SK-N-SH treated with all-trans-retinoic acid at 6 μM for 48 hours (cell line): ENCODE data around the gene ENC1.

Experiments
- ATAC-seq: fragments of 200-7000 bp; cut with Tn5 transposase; 3 replicates; pipeline ENCODE4 v1.9.1; 2020; ENCODE audit warnings: mild to moderate bottlenecking, moderate library complexity
- ARNTL ChIP-seq: fragments of 450-650 bp; formaldehyde crosslinking; IDR thresholded peaks from 2 replicates; pipeline ENCODE4 v1.5.0; 2020; ENCODE audit warnings: low read depth, mild to moderate bottlenecking, moderate library complexity, borderline replicate concordance
- BACH2 ChIP-seq: fragments of 250-450 bp; sonication (Bioruptor Pico); IDR thresholded peaks from 2 replicates; pipeline ENCODE4 v1.9.0; 2021; ENCODE audit warnings: mild to moderate bottlenecking, borderline replicate concordance
- ESRRG ChIP-seq: fragments of 250-450 bp; sonication (Bioruptor Pico); IDR thresholded peaks from 2 replicates; pipeline ENCODE4 v1.6.1; 2021; ENCODE audit warnings: mild to moderate bottlenecking
- ISL1 ChIP-seq: fragments of 250-450 bp; sonication (Bioruptor Pico); IDR thresholded peaks from 2 replicates; pipeline ENCODE4 v2.1.2; 2022; ENCODE audit warnings: mild to moderate bottlenecking, moderate library complexity
- OSR1 ChIP-seq: fragments of 250-450 bp; sonication (Bioruptor Pico); IDR thresholded peaks from 2 replicates; pipeline ENCODE4 v1.8.0; 2022; ENCODE audit warnings: moderate library complexity, mild to moderate bottlenecking, inconsistent platforms
- PPARA ChIP-seq: fragments of 250-450 bp; sonication (Bioruptor Pico); IDR thresholded peaks from 2 replicates; pipeline ENCODE4 v1.5.0; 2020; ENCODE audit warnings: mild to moderate bottlenecking, borderline replicate concordance
- RARB ChIP-seq: fragments of 250-450 bp; sonication (Bioruptor Pico); IDR thresholded peaks from 2 replicates; pipeline ENCODE4 v1.8.0; 2021; ENCODE audit warnings: mild to moderate bottlenecking, moderate library complexity
- SNAI2 ChIP-seq: fragments of 250-450 bp; sonication (Bioruptor Pico); IDR thresholded peaks from 2 replicates; pipeline ENCODE4 v1.5.0; 2020; ENCODE audit warnings: mild to moderate bottlenecking, moderate library complexity
- TCF4 ChIP-seq: fragments of 250-450 bp; sonication (Bioruptor Pico); IDR thresholded peaks from 2 replicates; pipeline ENCODE4 v1.8.0; 2021; ENCODE audit warnings: mild to moderate bottlenecking, moderate library complexity, borderline replicate concordance
- TOX ChIP-seq: fragments of 250-450 bp; sonication (Bioruptor Pico); IDR thresholded peaks from 2 replicates; pipeline ENCODE4 v1.8.0; 2021; ENCODE audit warnings: mild to moderate bottlenecking, moderate library complexity, borderline replicate concordance
- ZC3H10 ChIP-seq: fragments of 250-450 bp; sonication (Bioruptor Pico); IDR thresholded peaks from 2 replicates; pipeline ENCODE4 v1.5.1; 2021; ENCODE audit warnings: mild to moderate bottlenecking, moderate library complexity
- ZFP3 ChIP-seq: fragments of 250-450 bp; sonication (Bioruptor Pico); IDR thresholded peaks from 2 replicates; pipeline ENCODE4 v1.5.0; 2020; ENCODE audit warnings: mild to moderate bottlenecking, moderate library complexity
- ZFP30 ChIP-seq: fragments of 450-650 bp; formaldehyde crosslinking; IDR thresholded peaks from 2 replicates; pipeline ENCODE4 v1.5.0; 2022; ENCODE audit warnings: mild to moderate bottlenecking, moderate library complexity
- ZNF565 ChIP-seq: fragments of 450-650 bp; formaldehyde crosslinking; conservative IDR thresholded peaks from 2 replicates; pipeline ENCODE4 v1.5.0; 2020; ENCODE audit warnings: low read depth, mild to moderate bottlenecking, moderate library complexity
- ZNF8 ChIP-seq: fragments of 450-650 bp; formaldehyde crosslinking; IDR thresholded peaks from 2 replicates; pipeline ENCODE4 v1.5.0; 2020; ENCODE audit warnings: mild to moderate bottlenecking, moderate library complexity
- TF ChIP-seq, protein P1 (sequence below): fragments of 250-450 bp; sonication (Bioruptor Pico); IDR thresholded peaks from 2 replicates; pipeline ENCODE4 v1.5.0; 2020; ENCODE audit warnings: mild to moderate bottlenecking, moderate library complexity
- TF ChIP-seq, protein P2 (sequence below): fragments of 250-450 bp; sonication (Bioruptor Pico); IDR thresholded peaks from 2 replicates; pipeline ENCODE4 v1.8.0; 2021; ENCODE audit warnings: low read depth, mild to moderate bottlenecking, moderate library complexity, borderline replicate concordance
- TF ChIP-seq, protein P3 (sequence below): fragments of 250-450 bp; sonication (Bioruptor Pico); IDR thresholded peaks from 2 replicates; pipeline ENCODE4 v1.8.0; 2020; ENCODE audit warnings: mild to moderate bottlenecking, moderate library complexity, borderline replicate concordance
- TF ChIP-seq, protein P4 (sequence below): fragments of 250-450 bp; sonication (Bioruptor Pico); IDR thresholded peaks from 2 replicates; pipeline ENCODE4 v1.5.1; 2020; ENCODE audit warnings: low read depth, mild to moderate bottlenecking, moderate library complexity
- TF ChIP-seq, protein P5 (sequence below): fragments of 250-450 bp; sonication (Bioruptor Pico); IDR thresholded peaks from 2 replicates; pipeline ENCODE4 v1.5.1; 2021; ENCODE audit warnings: mild to moderate bottlenecking, moderate library complexity

ENC1 gene

DNA sequence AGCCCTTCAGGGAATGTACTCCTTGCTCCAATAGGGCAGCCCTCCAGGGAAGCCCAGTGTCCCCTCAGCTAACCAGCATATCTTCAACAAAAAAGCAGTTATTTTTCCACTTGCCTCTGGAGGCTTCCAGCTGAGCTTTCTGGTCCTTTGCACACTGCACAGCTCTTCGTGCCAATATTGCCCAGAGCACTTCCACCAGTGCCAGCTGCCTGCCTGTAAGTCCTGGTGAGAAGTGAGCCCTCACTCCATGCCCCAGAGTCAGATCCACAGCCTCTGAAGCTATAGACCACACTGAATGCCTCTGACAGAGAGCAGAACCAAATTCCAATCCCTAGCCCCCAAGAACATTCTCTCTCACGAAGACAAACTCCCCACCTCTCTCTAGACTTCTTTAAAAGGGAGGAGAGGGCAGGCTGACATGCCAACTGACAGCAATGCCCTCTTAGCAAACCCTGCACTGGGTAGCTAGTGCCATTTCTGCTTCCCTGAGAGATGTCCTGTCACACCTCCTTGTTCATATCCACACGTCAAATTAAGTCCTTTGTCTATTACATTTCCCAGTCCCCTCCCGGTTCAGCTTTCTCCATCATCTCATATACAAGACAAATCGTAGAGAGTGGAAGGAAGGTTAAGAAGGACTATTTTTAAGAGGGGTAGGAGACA lies 31.8 kb upstream of the ENC1 start (continued):
- TF ChIP-seq, protein P1, sequence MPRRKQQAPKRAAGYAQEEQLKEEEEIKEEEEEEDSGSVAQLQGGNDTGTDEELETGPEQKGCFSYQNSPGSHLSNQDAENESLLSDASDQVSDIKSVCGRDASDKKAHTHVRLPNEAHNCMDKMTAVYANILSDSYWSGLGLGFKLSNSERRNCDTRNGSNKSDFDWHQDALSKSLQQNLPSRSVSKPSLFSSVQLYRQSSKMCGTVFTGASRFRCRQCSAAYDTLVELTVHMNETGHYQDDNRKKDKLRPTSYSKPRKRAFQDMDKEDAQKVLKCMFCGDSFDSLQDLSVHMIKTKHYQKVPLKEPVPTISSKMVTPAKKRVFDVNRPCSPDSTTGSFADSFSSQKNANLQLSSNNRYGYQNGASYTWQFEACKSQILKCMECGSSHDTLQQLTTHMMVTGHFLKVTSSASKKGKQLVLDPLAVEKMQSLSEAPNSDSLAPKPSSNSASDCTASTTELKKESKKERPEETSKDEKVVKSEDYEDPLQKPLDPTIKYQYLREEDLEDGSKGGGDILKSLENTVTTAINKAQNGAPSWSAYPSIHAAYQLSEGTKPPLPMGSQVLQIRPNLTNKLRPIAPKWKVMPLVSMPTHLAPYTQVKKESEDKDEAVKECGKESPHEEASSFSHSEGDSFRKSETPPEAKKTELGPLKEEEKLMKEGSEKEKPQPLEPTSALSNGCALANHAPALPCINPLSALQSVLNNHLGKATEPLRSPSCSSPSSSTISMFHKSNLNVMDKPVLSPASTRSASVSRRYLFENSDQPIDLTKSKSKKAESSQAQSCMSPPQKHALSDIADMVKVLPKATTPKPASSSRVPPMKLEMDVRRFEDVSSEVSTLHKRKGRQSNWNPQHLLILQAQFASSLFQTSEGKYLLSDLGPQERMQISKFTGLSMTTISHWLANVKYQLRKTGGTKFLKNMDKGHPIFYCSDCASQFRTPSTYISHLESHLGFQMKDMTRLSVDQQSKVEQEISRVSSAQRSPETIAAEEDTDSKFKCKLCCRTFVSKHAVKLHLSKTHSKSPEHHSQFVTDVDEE: no peak
- TF ChIP-seq ZNF565 (CRISPR knock-in tag) (no peak), SNAI2 (CRISPR knock-in tag) (no peak), ESRRG (CRISPR knock-in tag) (no peak), ARNTL (CRISPR knock-in tag) (no peak)

- TF ChIP-seq ARNTL (CRISPR knock-in tag) (no peak), ZFP30 (CRISPR knock-in tag) (no peak), TCF4 (no peak), ISL1 (CRISPR knock-in tag) (no peak), ZNF8 (CRISPR knock-in tag) (no peak), PPARA (CRISPR knock-in tag) (no peak), TOX (CRISPR knock-in tag) (no peak), ZFP3 (CRISPR knock-in tag) (no peak), RARB (CRISPR knock-in tag) (no peak), ZC3H10 (CRISPR knock-in tag) (no peak), SNAI2 (CRISPR knock-in tag) (no peak), OSR1 (CRISPR knock-in tag) (no peak)
- TF ChIP-seq, protein P2, sequence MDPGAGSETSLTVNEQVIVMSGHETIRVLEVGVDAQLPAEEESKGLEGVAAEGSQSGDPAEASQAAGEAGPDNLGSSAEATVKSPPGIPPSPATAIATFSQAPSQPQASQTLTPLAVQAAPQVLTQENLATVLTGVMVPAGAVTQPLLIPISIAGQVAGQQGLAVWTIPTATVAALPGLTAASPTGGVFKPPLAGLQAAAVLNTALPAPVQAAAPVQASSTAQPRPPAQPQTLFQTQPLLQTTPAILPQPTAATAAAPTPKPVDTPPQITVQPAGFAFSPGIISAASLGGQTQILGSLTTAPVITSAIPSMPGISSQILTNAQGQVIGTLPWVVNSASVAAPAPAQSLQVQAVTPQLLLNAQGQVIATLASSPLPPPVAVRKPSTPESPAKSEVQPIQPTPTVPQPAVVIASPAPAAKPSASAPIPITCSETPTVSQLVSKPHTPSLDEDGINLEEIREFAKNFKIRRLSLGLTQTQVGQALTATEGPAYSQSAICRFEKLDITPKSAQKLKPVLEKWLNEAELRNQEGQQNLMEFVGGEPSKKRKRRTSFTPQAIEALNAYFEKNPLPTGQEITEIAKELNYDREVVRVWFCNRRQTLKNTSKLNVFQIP (CRISPR knock-in tag): no peak
- TF ChIP-seq, protein P3, sequence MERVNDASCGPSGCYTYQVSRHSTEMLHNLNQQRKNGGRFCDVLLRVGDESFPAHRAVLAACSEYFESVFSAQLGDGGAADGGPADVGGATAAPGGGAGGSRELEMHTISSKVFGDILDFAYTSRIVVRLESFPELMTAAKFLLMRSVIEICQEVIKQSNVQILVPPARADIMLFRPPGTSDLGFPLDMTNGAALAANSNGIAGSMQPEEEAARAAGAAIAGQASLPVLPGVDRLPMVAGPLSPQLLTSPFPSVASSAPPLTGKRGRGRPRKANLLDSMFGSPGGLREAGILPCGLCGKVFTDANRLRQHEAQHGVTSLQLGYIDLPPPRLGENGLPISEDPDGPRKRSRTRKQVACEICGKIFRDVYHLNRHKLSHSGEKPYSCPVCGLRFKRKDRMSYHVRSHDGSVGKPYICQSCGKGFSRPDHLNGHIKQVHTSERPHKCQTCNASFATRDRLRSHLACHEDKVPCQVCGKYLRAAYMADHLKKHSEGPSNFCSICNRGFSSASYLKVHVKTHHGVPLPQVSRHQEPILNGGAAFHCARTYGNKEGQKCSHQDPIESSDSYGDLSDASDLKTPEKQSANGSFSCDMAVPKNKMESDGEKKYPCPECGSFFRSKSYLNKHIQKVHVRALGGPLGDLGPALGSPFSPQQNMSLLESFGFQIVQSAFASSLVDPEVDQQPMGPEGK (CRISPR knock-in tag): no peak
- TF ChIP-seq, protein P4, sequence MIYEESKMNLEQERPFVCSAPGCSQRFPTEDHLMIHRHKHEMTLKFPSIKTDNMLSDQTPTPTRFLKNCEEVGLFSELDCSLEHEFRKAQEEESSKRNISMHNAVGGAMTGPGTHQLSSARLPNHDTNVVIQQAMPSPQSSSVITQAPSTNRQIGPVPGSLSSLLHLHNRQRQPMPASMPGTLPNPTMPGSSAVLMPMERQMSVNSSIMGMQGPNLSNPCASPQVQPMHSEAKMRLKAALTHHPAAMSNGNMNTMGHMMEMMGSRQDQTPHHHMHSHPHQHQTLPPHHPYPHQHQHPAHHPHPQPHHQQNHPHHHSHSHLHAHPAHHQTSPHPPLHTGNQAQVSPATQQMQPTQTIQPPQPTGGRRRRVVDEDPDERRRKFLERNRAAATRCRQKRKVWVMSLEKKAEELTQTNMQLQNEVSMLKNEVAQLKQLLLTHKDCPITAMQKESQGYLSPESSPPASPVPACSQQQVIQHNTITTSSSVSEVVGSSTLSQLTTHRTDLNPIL (CRISPR knock-in tag): no peak
- TF ChIP-seq, all 23 proteins: peak for 0
- ATAC-seq: no peak
These were observed 30.0 kb upstream of the ENC1 start for GRCh38 chr5:74670396-74671038.

DNA sequence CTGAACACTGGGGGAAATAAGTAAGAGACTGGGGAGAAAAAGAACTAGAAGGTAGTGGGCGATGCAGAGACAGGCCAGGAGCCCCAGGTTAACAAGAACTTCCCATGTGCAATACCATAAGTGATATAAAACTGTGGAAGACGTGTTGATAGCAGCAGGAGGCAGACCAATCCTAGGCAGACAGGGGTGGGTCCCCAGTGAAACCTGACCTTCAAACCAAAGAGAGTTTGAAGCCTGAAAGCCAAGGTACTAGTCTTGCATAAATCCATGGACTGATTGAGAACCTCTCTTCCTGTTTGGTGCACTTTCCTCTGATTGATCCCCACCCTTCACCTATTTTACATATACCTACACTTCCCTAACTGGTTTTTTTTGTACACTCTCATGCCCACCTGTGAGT lies 29.3 kb upstream of the ENC1 start:
- no peak for ATAC-seq

More for the DNA sequence above, 29.3 kb upstream of the ENC1 start:
- no peak for TF ChIP-seq ZFP3 (CRISPR knock-in tag)
- TF ChIP-seq, protein P2 (CRISPR knock-in tag): no peak
- TF ChIP-seq BACH2 (CRISPR knock-in tag): no peak
- TF ChIP-seq, protein P5, sequence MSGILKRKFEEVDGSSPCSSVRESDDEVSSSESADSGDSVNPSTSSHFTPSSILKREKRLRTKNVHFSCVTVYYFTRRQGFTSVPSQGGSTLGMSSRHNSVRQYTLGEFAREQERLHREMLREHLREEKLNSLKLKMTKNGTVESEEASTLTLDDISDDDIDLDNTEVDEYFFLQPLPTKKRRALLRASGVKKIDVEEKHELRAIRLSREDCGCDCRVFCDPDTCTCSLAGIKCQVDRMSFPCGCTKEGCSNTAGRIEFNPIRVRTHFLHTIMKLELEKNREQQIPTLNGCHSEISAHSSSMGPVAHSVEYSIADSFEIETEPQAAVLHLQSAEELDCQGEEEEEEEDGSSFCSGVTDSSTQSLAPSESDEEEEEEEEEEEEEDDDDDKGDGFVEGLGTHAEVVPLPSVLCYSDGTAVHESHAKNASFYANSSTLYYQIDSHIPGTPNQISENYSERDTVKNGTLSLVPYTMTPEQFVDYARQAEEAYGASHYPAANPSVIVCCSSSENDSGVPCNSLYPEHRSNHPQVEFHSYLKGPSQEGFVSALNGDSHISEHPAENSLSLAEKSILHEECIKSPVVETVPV (CRISPR knock-in tag): no peak
